K562 (cell line): ENCODE data around the gene ADAM8. TPM values are rescaled to one million over a fixed set of nuclear protein-coding genes. Genes with fewer than 3 reads are reported as not detected.

Experiments
- EHMT2 ChIP-seq: fragments of 450-650 bp; IDR thresholded peaks from 2 replicates; pipeline ENCODE4 v1.6.1; 2018; ENCODE audit warnings: antibody characterized with exemption
- ERF ChIP-seq: fragments of 450-650 bp; formaldehyde crosslinking; IDR thresholded peaks from 2 replicates; pipeline ENCODE4 v1.4.0; 2020; ENCODE audit warnings: mild to moderate bottlenecking, mixed read lengths
- HDAC1 ChIP-seq, 2 experiments: fragments of 450-650 bp; IDR thresholded peaks; 2 replicates each; pipeline ENCODE4 v1.6.1; 2016 to 2017; ENCODE audit warnings: inconsistent platforms in 1 of 2, mild to moderate bottlenecking in 1 of 2, moderate library complexity in 1 of 2
- HMGN3 ChIP-seq: IDR thresholded peaks from 2 replicates; pipeline ENCODE4 v1.6.1; 2011; ENCODE audit warnings: borderline replicate concordance, low read depth, mild to moderate bottlenecking, mixed read lengths, low read length; ENCODE audit not compliant: insufficient read length; ENCODE audit errors: extremely low read depth
- JUN ChIP-seq, 2 experiments: sonication (generic) in 1 of 2; formaldehyde crosslinking in 1 of 2; IDR thresholded peaks; 2 replicates each; pipeline versions ENCODE4 v1.6.1 to v1.8.0; 2012 to 2022; ENCODE audit warnings: borderline replicate concordance in 2 of 2, mild to moderate bottlenecking in 2 of 2, improper control_type of control experiment in 1 of 2, low read depth in 1 of 2, low read length in 1 of 2, missing genetic modification reagents in 1 of 2
- KDM2B ChIP-seq: fragments of 250-450 bp; sonication (Bioruptor Pico); IDR thresholded peaks from 2 replicates; pipeline ENCODE4 v1.8.0; 2021; ENCODE audit warnings: mild to moderate bottlenecking, moderate library complexity
- NCOA2 ChIP-seq, 2 experiments: fragments of 450-650 bp; IDR thresholded peaks; 2 replicates each; pipeline ENCODE4 v1.6.1; 2018; ENCODE audit warnings: mild to moderate bottlenecking in 2 of 2, moderate library complexity in 1 of 2; ENCODE audit not compliant: partially characterized antibody in 2 of 2
- NFE2 ChIP-seq: IDR thresholded peaks from 2 replicates; pipeline ENCODE4 v1.6.1; 2014; ENCODE audit warnings: antibody characterized with exemption, low read depth
- PRPF4 ChIP-seq: fragments of 200-400 bp; formaldehyde crosslinking; IDR thresholded peaks from one replicate; pipeline ENCODE4 v1.6.1; 2017; ENCODE audit warnings: low read length, low read depth, mild to moderate bottlenecking; ENCODE audit not compliant: insufficient read depth, poor library complexity, severe bottlenecking
- RBM39 ChIP-seq: fragments of 200-400 bp; formaldehyde crosslinking; optimal IDR thresholded peaks from 2 replicates; pipeline ENCODE3; 2018; ENCODE audit warnings: low read depth, low read length
- SMAD2 ChIP-seq: fragments of 150-350 bp; IDR thresholded peaks from 2 replicates; pipeline ENCODE4 v1.6.1; 2014; ENCODE audit warnings: low read depth, mild to moderate bottlenecking, low read length
- SREBF2 ChIP-seq: sonication (generic); formaldehyde crosslinking; IDR thresholded peaks from 2 replicates; pipeline ENCODE4 v1.4.0; 2020; ENCODE audit warnings: mild to moderate bottlenecking, missing genetic modification reagents
- TBL1XR1 ChIP-seq, 2 experiments: IDR thresholded peaks; 2 replicates each; pipeline ENCODE4 v1.6.1; 2012; ENCODE audit warnings: improper control_type of control experiment in 2 of 2, low read length in 2 of 2, mild to moderate bottlenecking in 1 of 2
- ZKSCAN8 ChIP-seq: fragments of 200-800 bp; sonication (Bioruptor generic); IDR thresholded peaks from 2 replicates; pipeline ENCODE4 v1.6.1; 2016; ENCODE audit warnings: missing genetic modification characterization, missing compliant biosample characterization
- ZNF24 ChIP-seq: fragments of 450-650 bp; IDR thresholded peaks from 2 replicates; pipeline ENCODE4 v1.6.1; 2016
- ZNF41 ChIP-seq: fragments of 250-450 bp; sonication (Bioruptor Pico); conservative IDR thresholded peaks from 2 replicates; pipeline ENCODE4 v1.4.0; 2020; ENCODE audit warnings: mild to moderate bottlenecking
- ZNF507 ChIP-seq: conservative IDR thresholded peaks from 2 replicates; pipeline ENCODE4 v1.6.1; 2017; ENCODE audit warnings: missing genetic modification characterization, missing compliant biosample characterization
- ZNF561 ChIP-seq: fragments of 450-650 bp; formaldehyde crosslinking; conservative IDR thresholded peaks from 2 replicates; pipeline ENCODE4 v1.4.0; 2020; ENCODE audit warnings: mild to moderate bottlenecking, moderate library complexity
- ZNF57 ChIP-seq: fragments of 450-650 bp; formaldehyde crosslinking; IDR thresholded peaks from 2 replicates; pipeline ENCODE4 v1.4.0; 2020; ENCODE audit warnings: mild to moderate bottlenecking, moderate library complexity
- polyA plus RNA-seq, 8 experiments: library from polyadenylated mRNA; depleted of rRNA in 4 of 8; stranded (reverse) in 5 of 8; unstranded in 3 of 8; fragments of >200 nt; fragmentation: Nextera tagmentation in 2 of 8; fragmentation: Illumina TruSeq in 1 of 8; extraction: Ambion mirVana in 2 of 8; extraction: Trizol in 1 of 8; gene quantifications; 2 replicates each; pipeline versions ENCODE4 v1.2.1 to v1.2.3, GENCODE V29; 2011 to 2014; ENCODE audit warnings: inconsistent platforms in 1 of 8, missing spikeins in 1 of 8
- total RNA-seq, 7 experiments: library from RNA; depleted of rRNA in 6 of 7; stranded (reverse); fragments of >200 nt in 6 of 7; fragmentation: Illumina TruSeq in 2 of 7; extraction: Trizol in 2 of 7; gene quantifications; 2 replicates each; pipeline versions ENCODE4 v1.2.1 to v1.2.3, GENCODE V29; 2011 to 2021; ENCODE audit warnings: low replicate concordance in 1 of 7
- TF ChIP-seq, protein P1 (sequence below): sonication (generic); formaldehyde crosslinking; IDR thresholded peaks from 2 replicates; pipeline ENCODE4 v1.9.0; 2022; ENCODE audit warnings: mild to moderate bottlenecking, missing genetic modification reagents

Gene ADAM8
- total and polyA plus RNA-seq, 9 of the 15 experiments (the other 6 are each of a cell fraction or from before 2014, with no cell fraction given): 0.07 to 7.0 (median 1.1) TPM

DNA sequence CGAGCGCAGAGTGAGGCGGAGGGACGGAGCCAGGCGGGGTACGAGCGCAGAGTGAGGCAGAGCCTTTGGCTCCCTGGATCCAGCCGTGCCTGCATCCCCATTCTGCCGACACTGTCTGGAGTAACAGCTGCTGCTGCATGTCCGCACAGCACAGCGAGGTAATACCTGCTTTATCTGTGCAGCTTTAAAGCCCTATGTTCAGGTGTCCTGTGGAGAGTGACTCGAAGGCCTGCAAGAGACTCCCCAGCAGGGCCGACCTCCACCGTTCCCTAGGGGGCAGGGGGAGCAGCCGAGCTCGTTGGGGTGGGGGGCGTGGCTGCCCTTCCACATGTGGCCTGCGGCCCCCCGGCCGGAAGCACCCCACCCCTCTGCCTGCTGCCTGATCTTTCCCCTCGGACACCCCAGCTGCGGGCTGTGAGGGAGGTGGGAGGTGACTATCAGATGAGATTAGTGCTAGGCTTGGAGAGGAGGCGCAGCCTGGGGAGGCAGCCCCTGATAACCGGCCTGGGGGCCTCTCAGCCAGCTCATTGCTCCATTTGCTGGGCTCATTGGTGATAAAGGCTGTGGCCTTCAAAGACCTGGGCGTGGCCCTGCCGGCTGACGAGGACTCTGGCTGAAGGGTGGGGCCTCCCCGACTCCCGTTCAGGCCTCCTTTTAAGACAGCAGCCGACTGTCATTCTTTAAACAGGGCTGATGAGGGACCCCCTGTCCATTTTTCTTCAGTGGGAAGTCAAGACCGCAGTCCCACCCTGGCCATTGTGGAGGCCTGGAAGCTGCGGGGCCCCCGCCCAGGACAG is 31.0 kb downstream of the ADAM8 start (continued):
- TF ChIP-seq ERF (no peak), HDAC1 (IDR thresholded peaks at IDR 0.05) (peak in 1 of 2 experiments; percentile 76; a peak in 2 of 4 replicates), KDM2B (no peak), HMGN3 (peak; percentile 94), JUN (IDR thresholded peaks at IDR 0.05; ENCODE audit: borderline replicate concordance, low read depth, low read length) (no peak), JUN (CRISPR knock-in tag; IDR thresholded peaks at IDR 0.05; ENCODE audit: borderline replicate concordance) (no peak), NFE2 (no peak), RBM39 (no peak), TBL1XR1 (IDR thresholded peaks at IDR 0.05; ENCODE audit: low read length in 2 of 2) (peak in 1 of 2 experiments; percentile 65; a peak in 2 of 4 replicates), EHMT2 (no peak), ZNF561 (no peak), ZNF24 (no peak), PRPF4 (no peak), ZNF57 (no peak), ZNF41 (CRISPR knock-in tag) (no peak), ZNF507 (no peak), SMAD2 (no peak), ZKSCAN8 (CRISPR knock-in tag) (no peak), NCOA2 (IDR thresholded peaks at IDR 0.05; ENCODE audit: partially characterized antibody in 2 of 2) (no peak), SREBF2 (CRISPR knock-in tag) (no peak)
- TF ChIP-seq, protein P1, sequence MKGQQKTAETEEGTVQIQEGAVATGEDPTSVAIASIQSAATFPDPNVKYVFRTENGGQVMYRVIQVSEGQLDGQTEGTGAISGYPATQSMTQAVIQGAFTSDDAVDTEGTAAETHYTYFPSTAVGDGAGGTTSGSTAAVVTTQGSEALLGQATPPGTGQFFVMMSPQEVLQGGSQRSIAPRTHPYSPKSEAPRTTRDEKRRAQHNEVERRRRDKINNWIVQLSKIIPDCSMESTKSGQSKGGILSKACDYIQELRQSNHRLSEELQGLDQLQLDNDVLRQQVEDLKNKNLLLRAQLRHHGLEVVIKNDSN (CRISPR knock-in tag): no peak
